Medulla oblongata (tissue), 1 donor: ENCODE measurements around the gene TECPR1.

Source experiments
- DNase-seq: peaks from one replicate; pipeline ENCODE4 v3.0.0-alpha.2; 2015; ENCODE audit errors: extremely low spot score

The TECPR1 gene

DNA sequence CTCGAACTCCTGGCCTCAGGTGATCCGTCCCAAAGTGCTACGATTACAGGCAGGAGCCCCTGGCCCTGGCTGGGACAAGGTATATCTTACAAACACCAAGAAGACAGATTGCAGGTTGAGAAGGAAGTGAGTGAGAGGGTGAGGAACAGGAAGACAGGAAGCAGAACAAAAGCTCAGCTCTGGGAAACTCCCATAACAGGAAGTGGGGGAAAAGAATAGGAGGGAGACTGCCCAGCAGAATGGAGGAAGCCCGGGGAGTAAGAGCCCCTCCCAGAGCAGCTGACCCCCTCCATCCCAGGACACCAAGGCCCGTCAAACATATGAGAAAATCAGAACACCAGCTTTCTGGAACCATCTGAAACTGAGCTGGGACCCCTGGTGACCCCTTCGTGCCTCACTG, 2.9 kb downstream of the TECPR1 start:
- no peak for DNase-seq

DNA sequence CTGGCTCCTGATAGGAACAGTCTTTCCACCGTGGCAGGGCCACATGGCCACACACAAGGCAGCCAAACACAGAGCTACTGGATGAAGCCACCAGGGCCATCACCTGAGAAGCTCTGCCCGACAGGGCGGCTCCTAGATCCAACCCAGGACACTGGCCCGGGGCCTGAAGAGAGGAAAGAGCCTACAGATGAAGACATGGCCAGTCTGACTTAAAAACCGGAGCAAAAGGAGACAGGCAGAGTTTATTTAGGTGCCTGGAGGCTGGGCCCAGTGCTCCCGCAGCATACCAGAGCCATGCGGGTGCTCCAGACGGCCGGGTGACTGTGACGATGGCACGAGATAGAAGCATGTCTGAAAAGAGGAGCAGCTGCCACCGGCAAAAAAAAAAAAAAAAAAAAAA, 3.9 kb downstream of the TECPR1 start:
- no peak for DNase-seq

DNA sequence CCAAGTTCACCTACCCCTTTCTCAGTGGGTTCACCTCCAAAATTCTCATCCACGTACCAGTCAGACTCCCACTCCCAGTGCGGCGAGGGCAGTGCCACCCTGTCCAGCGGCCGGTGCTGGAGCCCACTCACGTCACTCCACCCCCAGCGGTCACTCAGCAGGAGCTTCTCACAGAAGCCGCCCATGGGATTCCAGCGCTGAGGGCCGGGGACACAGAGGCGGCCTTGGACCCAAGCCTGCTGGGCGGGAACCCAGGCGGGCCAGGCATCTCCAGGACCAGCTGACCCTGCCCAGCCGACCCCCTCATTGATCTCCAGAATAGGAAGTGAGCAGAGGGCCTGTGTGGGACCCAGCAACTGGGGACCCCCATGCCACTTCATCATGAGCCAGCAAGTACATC, 7.2 kb downstream of the TECPR1 start:
- no peak for DNase-seq

DNA sequence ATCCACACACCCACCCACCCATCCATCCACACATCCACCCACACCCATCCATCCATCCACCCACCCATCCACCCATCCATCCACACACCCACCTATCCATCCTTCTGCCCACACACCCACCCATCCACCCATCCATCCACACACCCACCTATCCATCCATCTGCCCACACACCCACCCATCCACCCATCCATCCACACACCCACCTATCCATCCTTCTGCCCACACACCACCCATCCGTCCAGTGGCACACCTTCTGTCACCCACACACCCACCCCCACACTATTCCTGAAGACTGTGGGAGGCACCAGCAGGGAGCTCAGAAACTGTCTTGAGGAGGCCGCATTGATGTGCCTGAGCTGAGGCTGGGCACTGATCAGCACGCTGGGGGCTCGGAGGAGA, 9.1 kb downstream of the TECPR1 start:
- DNase-seq, result no peak

DNA sequence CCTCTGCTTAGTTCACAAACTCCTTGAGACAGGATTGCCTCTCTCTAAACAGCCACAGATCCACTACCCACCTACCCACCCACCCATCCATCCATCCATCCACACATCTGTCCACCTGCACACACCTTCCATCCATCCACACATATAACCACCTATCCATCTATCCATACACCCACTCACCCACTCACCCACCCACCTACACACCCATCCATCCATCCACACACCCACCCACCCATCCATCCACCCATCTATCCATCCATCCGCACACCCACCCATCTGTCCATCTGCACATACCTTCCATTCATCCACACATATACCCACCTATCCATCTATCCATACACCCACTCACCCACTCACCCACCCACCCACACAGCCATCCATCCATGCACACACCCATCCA, 9.7 kb downstream of the TECPR1 start:
- no peak for DNase-seq

DNA sequence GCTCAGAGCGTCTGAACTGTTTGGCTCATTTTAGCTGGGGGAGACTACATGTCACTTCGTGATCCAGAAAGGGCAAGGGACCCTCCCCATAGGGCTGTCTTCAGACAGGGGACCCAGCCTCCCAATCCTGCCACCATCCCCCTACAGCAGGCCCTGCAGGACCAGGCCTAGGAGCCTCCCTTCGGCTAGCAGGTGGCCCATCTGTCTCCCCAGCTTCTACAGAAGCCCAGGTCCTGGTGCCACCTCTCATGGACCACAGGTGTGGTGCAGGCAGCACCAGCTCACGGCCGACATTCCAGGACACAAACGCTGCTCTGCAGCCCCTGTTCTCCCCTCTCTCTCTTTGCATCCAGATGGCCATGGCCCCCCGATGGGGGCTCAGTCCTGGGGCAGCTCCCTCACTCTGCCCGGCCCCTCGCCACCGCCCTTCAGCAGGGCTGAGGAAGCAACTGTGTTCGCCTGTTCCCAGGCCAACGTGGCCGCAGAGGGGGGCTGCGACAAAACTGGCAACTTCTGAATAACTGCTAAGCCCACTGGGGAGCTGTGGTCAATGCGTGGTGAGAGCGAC, 10.3 kb downstream of the TECPR1 start:
- DNase-seq, result no peak

DNA sequence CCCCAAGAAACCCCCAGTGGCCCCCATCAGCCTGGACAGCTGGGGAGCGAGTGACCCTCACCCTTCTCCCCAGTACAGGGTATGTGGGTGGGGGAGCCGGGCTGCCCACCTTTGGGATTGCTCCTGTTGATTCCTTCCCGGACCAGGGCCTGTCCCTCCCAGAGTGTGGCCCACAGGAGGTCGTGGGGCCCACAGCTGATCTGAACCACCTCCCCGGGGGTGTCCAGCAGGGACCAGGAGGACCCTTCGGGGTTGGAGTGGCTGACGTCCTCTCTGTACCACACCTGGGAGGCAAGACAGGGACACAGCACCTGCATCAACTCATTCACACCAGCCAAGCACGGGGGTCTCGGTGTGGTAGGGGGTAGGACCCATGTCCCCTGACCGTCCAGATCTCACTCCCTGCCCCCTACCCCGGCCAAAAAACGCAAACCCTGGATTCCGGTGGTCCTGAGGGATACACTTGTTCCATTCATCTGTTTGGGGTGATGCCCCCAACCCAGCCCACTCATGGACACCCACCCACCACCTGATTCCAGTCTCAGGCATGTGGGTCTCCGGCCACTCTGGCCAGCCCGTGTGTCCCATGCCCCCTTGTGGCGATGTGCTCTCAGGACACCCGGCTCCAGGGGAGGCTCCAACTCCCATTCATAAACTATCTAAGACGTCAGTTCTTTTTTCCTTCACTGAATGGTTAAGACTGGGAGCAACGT, 10.9 kb downstream of the TECPR1 start:
- DNase-seq, result peak; percentile 57

DNA sequence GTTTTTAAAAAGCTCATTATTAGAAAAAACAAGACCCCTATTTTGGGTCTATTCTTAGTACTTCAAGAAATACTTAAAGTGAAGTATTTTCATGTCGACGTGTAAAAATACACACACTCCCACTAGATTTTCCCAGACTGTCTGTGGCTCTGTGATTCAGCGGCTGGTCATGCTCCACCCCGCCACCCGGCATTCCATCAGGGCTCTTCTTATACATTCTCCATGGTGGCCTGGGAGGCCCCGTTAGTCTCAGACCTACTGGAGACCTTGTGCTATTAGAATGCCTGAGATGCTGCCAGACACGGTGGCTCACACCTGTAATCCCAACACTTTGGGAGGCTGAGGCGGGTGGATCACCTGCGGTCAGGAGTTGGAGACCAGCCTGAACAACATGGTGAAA, 13.1 kb downstream of the TECPR1 start:
- DNase-seq, result no peak

DNA sequence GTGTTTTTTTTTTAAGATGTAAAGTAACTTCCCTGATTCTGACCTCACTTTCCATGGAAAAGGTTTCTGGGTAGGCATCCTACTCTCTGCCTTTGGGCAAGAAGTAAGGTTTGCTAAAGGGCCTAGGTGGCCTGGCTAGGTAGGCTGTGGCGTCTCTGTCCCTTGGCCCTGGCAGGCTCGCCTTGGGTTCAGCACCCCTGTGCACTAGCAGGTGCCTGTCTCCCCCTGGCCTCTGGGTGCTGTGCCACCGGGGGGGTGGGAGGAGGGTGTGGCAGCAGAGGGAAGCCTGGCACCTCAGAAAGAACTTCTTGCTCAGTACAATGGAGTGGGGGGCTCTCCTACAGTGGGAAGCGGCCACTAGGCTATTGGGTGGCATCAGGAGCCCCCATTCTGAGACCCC, 14.0 kb downstream of the TECPR1 start:
- DNase-seq, result no peak

DNA sequence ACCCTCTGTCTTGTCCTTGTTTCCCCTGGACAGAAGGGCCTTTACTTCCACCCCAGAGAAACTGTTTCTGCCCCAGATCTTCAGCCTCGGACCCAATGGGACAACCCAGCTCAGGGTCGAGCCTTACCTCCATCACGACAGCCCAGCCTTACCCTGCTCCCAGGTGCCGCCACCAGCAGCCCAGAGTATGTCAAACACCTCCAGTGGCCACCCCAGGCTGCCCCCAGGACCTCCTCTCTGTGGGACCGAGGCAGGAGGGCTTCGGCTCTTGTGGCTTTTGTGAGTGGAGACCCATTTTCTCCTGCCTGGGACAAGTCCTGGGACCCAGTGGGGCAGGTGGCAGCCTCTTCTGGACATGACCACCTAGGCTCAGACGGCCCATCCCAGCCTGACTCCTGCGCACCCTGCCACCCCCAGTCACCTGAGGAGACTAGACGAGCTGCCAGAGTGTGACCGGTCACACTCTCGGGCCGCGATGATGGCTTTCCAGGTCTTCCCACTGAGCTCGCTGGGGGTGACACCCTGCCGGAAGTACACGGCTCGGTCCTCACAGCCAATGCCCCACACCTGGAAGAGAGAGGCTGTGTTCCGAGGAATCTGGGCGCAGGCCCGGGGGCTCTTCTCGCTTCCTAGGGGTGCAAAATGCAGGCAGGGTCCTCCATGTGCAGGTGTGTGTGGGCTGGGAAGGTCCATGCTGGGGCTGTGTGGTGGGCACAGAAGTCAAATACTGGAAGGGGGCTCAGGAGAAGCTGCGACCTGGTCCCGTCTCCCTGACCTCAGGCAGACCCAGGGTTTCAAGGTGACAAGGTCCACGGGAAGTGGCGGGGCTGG, 15.5 kb downstream of the TECPR1 start:
- no peak for DNase-seq

DNA sequence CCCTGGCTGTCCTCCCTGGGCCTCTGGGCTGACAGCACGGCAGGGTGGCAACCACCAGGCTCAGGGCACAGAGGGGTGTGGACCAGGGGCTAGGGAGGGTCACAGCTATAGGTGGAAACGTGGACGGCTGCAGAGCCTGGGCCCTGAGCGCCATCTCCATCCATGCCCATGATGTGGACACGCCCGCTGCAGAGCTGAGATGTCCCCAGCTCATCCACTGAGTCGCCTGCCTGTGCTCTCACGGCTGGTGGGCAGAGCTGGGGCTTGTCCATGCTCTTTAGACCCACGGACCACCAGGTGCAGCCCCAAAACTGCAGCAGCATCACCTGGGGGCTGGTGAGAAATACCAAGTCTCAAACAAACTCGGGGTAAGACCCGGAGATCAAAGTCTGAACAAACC, 16.1 kb downstream of the TECPR1 start:
- no peak for DNase-seq

DNA sequence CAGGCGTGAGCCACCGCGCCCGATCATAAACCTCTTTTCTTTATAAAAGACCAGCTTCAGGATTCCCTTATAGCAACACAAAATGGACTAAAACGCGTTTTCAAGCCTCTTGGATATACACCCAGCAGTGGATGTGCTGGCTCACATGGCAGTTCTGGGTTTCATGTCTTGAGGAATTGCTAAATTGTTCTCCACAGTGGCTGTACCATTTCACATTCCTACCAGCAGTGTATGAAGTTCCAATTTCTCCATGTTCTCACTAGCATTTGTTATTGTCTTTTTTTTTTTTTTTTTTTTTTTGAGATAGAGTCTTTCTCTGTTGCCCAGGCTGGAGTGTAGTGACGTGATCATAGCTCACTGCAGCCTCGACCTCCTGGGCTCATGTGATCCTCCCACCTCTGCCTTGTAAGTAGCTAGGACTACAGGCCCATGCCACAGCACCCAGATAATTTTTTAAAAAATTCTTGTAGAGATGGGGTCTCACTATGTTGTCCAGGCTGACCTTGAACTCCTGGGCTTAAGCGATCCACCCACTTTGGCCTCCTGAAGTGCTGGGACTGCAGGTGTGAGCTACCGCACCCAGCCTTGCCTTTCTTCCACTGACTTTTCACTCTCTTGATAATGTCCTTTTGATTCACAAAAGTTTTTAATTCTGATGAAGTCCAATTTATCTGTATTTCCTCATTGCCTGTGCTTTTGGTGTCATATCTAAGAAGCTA, 17.4 kb downstream of the TECPR1 start:
- no peak for DNase-seq

DNA sequence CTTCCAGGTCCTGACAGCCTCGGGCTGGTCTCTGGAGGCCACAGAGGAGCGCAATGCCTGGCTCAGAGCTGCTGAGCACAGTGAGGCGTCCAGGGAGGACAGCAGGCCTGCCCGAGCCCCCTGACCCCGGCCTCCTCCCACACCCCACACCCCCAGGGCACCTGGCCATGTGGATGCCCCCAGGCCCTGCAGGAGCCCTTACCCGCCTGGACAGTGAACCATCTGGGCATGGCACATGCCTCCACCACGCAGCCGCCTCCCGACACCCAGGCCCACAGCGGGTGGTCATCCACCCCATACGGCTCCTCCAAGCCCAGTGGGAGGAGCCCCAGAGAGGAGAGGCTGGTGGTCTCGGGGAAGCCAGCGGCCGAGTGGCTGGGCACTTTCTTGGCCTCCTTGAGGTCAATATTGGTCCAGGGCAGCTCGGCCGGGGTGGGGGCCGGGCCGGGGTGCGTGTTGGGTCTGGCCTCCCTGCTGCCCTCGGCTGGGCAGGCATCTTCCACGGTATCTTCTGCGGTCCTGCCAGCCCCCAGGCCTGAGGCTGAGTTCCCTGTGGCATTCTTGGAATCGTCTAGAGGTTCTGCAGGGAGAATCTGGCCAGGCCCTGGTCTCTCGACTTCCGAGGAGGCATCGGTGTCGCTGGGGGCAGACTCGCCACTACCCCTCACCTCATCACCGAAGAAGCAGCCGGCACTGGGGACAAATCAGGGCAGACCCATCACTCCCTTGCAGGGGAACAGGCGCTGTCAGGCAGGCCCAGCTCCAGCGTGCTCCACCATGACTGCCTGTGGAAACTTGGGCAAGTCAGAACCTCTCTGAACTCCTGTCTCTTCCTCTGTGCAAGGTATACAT, 18.6 kb downstream of the TECPR1 start:
- DNase-seq, result no peak

DNA sequence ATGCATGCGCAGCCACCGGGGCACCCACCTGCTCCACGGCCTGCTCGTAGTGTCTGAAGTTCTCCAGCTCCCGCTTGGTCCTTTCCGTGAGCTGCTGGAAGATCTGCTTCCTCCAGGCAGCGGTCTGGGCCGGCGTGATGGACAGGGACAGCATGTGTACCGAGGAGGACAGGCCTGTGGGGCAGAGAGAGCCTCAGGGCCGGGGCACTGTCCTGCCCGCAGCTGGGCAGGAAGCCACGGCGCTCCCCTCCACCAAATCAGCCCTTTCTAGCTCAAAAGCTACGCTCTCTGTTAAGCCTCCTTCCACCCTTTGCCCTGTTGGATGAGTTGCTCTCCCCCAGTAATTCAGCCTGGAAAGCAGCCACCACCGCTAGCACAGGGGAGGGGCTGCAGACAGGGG, 19.2 kb downstream of the TECPR1 start:
- DNase-seq, result no peak

DNA sequence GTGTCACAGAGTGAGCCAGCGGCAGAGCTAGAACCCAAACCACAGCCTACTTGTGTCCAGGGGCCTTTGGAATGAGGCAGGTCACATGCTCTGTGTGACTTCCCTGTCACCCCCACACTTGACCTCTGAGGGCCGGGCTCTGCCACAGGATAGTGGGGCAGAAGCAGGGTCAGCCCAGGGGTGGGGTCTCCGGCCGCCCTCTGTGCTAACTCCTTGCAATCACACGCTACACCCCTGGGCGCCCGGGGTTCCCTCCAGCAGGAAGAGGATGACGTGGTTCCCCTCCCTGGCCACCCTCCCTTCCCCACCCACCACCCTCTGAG, 19.8 kb downstream of the TECPR1 start:
- DNase-seq, result no peak

DNA sequence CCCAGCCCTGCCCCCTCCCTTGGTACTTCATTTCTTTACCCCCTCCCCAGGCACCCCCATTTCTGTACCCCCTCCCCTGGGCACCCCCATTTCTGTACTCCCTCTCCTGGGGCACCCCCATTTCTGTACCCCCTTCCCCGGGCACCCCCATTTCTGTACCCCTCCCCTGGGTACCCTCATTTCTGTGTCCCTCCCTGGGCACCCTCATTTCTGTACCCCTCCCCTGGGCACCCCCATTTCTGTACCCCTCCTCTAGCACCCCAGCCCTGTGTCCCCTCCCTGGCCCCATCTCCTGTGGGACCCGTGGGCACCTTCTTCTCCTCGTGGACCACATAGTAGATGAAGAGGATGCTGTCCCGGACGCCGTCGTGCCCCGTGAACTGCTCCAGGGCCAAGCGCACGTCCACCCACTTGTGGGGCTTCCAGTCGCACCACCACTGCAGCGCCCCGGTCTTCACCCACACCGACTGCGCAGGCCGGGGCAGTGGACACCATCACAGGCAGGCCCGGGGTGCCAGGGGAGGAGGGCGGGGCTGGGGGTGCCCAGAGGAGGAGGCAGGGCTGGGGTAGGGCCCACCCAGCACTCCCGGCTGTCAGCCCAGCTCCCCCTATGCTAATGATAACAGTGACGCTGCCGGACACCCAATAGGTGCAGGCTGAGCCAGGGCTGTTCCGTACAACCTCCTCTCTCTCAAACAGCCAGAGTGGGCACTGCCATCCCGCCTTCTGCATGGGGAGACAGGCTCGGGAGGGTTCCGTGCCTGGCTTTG, 20.4 kb downstream of the TECPR1 start:
- no peak for DNase-seq

DNA sequence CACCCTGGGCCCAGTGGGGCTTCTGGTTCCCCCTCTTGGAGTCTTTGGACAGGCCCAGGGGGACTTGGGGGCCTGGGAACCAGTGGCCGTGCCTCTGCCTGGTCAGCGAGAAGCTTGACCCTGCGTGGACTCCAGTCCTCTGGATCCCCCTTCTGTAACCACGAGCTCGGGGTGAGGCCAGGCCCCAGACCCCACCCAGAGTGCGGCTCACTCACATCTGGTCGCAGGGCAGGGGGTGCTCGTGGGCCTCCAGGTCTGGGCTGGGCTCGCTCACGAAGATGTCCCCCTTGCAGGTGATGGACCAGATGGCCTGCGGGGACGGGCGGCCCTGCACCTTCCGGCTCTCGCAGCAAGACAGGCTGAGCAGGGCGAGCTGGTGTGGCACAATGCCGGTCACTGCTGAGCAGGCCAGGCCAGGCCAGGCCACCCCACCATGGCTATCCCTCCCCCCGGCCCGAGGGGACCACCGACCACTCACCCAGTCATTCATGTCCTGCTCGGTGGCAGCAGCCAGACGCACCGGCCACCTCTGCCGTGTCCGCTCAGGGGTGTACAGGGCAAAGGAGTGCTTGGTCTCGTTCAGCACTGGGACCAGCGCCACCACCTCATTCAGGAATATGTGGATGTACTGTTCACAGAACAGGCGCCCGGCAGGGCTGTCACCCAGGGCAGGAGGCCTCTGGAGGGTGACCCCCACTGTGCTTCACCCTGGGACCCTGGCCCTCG, 21.1 kb downstream of the TECPR1 start:
- DNase-seq, result no peak

DNA sequence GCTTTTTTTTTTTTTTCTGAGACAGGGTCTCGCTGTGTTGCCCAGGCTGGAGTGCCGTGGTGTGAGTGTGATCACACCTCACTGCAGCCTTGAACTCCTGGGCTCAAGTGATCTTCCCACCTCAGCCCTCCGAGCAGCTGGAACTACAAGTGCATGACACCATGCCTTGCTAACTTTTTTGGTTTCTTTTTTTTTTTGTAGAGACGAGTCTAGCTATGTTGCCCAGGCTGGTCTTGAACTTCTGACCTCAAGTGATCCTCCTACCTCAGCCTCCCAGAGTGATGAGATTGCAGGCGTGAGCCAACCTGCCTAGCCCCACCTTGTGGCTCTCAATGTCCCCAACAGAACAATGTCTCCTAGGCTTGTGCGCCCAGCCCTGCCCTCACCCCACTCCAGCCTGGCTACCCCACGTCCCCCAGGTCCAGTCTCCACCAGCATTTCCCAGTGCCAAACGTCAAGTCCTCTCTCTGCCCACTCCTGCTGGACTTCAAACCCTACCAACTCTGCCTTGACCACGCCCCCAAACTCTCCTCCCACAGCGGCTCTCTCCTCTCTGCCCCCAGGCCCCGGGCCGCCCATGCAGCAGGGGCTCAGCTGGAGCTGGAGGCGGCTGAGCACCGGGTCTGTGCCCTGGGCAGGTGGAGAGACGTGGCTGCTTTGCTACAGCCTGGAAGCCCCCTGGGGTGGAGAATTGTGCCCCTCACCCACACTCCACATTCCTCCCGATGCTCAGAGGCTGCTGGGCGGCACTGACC, 21.9 kb downstream of the TECPR1 start:
- DNase-seq, result no peak

DNA sequence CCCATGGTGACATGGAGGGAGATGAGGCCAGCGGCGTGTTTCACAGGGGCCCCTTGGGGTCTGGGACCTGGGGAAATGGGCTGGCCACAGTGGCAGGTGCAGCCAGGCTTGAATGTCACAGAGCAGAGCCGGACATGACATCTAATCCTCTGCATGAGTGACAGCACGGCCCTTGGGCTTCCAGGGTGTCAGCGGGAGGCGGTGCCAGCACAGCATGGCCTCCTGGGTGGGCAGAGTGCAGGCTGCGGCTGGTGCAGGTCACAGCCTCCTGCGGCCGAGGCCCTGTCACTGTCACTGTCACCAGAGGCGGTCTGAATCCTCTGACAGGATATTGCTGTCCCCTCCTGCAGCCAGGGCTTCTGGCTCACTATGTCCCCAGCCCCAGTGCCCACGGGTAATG, 22.6 kb downstream of the TECPR1 start:
- DNase-seq, result no peak
